H54 (cell line): ENCODE data around the gene MESP1.
"Not testable (repeated sequence)": the region's sequence is repeated elsewhere in the genome, so short reads cannot be mapped to it uniquely, and the experiment has no call there.

Experiments
- DNase-seq: peaks from one replicate; pipeline ENCODE4 v3.0.0; 2011; ENCODE audit warnings: low spot score, mixed read lengths; ENCODE audit not compliant: insufficient read length
- FAIRE-seq: peaks from 3 replicates; lab custom pipeline; 2011; peaks lifted over from hg19 to GRCh38; lab: Jason Lieb, UNC
- POLR2A ChIP-seq: IDR thresholded peaks from 2 replicates; pipeline ENCODE4 v1.6.1; 2011; ENCODE audit warnings: low read depth, mild to moderate bottlenecking, low read length

Gene MESP1, protein sequence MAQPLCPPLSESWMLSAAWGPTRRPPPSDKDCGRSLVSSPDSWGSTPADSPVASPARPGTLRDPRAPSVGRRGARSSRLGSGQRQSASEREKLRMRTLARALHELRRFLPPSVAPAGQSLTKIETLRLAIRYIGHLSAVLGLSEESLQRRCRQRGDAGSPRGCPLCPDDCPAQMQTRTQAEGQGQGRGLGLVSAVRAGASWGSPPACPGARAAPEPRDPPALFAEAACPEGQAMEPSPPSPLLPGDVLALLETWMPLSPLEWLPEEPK

DNA sequence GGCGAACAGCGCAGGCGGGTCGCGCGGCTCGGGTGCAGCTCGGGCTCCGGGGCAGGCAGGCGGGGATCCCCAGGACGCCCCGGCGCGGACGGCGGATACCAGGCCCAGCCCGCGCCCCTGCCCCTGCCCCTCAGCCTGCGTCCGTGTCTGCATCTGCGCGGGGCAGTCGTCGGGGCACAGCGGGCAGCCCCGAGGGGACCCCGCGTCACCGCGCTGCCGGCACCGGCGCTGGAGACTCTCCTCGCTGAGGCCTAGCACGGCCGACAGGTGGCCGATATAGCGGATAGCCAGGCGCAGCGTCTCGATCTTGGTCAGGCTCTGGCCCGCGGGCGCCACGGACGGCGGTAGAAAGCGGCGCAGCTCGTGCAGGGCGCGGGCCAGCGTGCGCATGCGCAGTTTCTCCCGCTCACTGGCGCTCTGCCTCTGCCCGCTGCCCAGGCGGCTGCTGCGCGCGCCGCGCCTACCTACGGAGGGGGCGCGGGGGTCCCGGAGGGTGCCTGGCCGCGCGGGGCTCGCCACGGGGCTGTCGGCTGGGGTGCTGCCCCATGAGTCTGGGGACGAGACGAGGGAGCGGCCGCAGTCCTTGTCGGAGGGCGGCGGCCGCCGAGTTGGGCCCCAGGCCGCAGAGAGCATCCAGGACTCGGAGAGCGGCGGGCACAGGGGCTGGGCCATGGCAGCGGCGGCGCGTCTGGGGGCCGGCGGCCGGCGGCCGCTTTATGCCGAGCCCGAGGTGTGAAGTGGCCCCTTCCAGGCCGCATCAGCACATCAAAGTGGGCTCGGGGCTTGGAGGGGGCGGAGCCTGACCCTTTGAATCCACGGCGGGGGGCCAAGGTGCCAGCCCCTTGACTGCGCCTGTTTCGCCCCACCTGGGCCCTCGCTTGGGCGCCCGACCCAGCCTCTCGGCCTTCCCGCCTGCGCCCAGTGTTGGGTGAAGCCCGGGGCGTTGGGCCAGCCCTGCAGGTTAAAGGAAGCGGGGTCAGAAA lies at the start of gene MESP1:
Gene MESP1, minus strand, starts transcription at position 690 of the 983 bp plus-strand sequence. Its CDS starts 18 bp downstream, at position 672.
- no peak for FAIRE-seq
- TF ChIP-seq POLR2A: peak; percentile 75

DNA sequence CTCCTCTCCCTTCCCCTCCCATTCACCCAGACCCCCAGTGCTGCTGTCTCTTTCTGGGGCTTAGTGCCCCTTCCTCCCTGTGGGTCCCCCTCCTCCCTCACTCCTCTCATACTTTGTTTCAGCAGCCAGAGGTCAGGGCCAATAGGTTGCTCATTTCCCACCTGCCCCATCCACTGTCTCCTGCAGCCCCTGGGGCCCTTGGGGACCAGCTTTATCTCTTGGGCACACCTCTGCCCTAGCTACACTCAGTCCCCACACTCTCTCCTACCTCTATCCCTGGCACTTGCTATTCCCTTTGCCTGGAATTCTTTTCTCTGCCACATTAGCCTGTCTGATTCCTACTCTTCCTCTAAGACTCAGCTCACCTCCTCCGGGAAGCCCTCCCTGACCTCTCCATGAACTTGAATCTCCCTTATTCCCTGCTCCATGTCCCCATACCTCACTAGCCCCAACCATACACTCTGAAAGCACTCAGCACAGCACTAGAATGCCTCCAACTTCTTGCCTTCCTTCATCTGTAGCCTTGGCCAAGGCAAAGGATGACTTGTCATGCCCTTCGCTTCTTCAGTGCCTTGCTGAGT lies 49.0 kb upstream of the MESP1 start:
- TF ChIP-seq POLR2A: no peak
- FAIRE-seq (no peak), DNase-seq (no peak)

More for the DNA sequence above, at the start of gene MESP1:
- peak; percentile 87 for DNase-seq

DNA sequence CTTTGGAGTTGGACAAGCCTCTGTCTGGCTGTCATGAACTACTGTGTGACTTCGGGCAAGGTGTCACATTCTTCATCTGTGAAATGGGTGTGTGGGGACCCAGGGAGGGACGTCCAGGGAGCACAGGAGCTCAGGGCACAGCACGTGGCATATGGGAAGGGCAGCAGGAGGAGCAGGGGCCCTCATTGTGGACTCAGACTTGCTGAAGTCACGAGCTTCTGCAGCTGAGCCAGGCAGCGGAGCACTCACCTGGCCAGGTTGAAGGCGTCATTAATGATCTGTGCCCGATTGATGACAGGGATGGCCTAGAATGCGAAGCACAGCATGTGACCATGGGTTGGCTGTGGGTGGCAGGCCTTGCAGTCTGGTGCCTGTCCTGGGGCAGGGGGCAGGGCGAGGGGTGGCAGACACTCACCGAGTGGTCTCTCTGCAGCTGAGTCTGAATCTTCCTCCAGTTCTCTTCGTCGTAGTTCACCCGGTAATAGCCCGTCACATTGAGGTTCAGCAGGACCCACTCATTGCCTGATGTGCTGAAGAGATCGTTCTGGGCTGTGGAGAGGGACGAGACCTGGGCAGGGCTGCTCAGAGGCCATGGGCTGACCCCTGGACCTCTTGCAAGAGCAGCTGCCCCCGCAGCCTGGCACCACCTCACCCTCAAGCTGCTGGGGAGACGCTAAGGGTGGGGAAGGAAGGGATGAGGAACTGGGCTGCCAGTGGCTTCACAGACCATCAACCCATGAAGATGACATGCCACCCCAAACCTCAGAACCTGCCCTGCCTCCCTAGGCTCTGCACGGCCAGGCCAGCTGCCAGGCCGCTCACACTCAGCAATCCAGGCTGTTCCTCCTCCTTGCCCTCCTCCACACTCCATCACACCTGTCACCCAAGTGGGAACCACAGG lies 48.2 kb upstream of the MESP1 start:
- TF ChIP-seq POLR2A: no peak
- FAIRE-seq (no peak), DNase-seq (no peak)

DNA sequence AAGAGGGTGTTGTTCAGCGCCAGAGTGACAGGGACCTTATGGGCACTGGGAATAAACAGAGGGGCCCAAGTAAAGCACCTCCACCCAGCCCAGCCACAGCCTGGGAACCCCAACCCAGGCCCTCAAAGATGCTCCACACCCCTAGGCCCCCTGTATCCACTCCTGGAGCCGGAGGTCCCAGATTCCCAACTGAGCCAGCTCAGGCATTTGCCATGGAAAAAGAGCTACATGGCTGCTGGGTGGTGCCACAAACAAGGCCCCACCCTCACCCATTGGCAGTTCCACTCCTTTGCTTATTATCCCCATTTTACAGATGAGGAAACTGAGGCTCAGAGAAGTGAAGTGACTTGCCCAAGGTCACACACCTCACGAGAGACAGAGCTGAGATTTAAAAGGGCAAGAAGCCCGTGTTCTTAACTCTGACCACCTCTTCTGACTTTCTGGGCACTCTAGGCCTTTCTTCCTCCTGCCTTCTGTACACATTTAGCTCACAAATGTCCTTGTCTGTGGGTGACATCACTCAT lies 46.7 kb upstream of the MESP1 start:
- FAIRE-seq: no peak
- DNase-seq: no peak
- no peak for TF ChIP-seq POLR2A

DNA sequence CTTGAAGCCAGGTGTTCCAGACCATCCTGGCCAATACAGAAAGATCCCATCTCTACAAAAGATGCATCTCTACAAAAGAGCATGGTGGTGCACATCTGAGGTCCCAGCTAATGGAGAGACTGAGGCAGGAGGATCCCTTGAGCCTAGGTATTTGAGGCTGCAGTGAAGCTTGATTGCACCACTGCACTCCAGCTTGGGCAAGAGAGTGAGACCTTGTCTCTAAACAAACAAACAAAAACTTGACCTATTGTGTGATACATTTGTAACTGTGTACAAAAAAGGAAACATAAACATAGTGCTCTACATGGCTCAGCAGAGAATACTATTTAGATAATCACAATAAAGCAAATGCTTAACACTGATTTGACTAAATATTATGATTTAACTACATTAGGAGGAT lies 44.9 kb upstream of the MESP1 start:
- DNase-seq: no peak
- TF ChIP-seq POLR2A: no peak
- no peak for FAIRE-seq

DNA sequence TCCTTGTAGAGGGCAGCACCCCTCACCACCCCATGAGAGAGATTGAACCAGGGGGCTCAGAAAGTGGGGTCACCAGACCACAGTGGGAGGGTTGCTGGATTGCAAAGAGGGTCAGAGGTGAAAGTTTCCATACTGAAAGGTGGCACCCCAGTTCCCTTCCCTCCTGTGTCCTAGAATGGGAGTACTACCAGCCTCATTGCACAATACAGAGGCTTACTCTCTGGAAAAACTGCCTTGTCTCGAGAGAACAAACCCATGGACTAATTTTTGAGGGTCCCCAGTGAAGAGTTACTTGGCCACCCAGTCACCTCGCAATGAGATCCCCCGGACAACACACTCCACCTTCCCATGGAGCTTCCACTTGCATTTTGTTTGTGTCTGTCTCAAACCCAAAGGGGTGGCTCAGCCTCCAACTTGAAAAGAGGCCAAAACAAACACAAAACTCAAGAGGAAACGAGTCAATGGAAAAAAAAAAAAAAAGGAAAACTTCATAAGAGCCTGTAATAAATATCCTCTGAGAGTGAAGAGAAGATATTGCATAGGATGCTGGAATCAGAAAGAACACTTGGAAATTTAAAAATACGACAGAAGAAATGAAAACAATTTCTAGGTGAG lies 43.7 kb upstream of the MESP1 start:
- DNase-seq (no peak), FAIRE-seq (no peak)

DNA sequence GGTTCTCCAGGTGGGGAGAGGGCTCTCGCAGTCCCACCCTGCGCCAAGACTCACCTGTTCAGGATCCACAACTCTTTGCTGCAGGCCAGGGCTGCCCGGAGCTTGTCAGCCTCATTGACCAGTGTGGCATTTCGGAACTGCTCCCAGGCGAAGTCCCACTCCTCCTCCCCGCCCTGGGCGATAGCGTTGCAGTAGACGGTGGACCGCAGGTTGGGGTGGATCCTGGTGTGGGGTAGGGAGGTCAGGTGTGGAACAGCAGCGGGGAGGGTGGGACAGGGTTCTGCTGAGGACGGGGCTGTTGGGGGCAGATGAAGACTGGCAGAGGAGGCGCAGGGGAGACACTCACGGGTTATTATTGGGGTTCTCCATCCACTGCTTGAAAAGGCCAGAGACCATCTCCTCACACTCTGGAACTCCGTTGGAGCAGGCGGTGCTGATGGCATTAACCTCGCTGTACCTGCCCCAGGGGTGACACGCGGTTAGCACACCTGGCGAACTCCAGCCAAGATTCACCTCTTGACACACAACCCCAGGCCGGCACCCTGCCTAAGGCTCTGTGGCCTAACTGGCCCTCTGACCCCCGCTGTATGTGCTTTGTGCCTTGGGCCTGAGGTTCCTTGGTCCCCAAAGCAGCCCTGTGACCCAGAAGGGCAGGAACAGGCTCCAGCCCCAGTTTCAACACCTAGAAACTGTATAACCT lies 41.2 kb upstream of the MESP1 start:
- no peak for TF ChIP-seq POLR2A
- DNase-seq (no peak), FAIRE-seq (no peak)

More for the DNA sequence above, 43.7 kb upstream of the MESP1 start:
- TF ChIP-seq POLR2A: no peak

DNA sequence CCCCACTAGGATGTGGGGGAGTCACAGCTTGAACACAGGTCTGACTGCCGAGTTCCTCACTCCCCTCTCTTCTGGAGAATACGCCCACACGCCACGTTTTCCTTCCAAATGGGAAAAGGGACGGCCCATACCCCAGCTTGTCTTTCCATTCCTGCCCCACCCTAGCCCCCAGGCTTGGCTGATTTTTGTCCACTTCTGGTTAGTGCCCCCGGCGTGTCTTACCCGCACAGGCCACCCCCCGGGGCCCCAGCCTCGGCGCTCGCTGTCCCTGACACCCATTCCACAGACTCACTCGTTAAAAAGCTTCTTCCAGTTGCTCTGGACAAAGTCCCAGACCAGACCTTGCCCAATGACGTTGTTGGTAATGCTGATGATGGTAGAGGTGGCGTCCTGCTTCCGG lies 39.6 kb upstream of the MESP1 start:
- FAIRE-seq (no peak), DNase-seq (no peak)
- no peak for TF ChIP-seq POLR2A

DNA sequence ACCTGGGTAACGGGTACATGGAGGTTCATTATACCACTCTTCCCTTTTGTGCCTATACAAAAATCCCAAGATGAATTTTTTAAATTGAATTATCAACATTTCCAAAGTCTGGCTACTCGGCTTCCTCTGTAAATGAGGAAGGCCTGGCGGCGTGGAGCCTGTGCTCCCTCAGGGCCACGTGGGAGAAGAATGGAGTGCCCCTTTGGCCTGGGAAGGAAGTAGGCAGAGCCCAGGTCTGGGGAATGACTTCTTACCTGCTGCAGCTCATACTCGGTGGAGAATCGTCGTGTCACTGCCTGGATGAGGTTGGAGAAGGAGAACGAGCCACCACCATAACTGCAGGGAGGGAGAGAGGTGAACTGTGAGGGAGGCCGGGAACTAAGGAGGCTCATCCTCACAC lies 39.2 kb upstream of the MESP1 start:
- FAIRE-seq: no peak
- DNase-seq: no peak
- no peak for TF ChIP-seq POLR2A

DNA sequence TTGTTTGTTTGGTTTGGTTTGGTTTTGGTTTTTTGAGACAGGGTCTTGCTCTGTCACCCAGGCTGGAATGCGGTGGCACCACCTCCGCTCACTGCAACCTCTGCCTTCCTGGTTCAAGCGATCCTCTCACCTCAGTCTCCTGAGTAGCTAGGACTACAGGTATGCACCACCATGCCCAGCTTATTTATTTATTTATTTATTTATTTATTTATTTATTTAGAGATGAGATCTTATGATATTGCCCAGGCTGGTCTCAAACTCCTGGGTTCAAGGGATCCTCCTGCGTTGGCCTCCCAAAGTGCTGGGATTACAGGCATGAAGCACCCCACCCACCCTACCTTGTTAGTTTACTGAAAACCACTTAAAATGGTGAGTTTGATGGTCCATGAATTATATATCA lies 37.5 kb upstream of the MESP1 start:
- not testable (repeated sequence) for FAIRE-seq, DNase-seq

DNA sequence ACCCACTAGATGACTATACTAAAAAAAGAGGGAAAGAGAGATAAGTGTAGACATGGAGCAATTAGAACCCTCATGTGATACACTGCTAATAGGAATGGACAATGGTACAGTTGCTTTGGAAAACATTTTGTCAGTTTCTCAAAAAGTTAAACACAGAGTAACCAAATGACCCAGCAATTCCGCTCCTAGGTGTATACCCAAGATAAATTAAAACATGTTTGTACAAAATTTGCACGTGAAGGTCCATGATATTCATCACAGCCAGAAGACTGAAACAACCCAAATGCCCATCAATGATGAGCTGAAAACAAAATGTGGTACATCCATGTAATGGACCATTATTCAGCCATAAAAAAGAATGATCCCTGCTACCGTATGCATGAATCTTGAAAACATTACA lies 36.9 kb upstream of the MESP1 start:
- no peak for TF ChIP-seq POLR2A
- no peak for FAIRE-seq
- DNase-seq: no peak

DNA sequence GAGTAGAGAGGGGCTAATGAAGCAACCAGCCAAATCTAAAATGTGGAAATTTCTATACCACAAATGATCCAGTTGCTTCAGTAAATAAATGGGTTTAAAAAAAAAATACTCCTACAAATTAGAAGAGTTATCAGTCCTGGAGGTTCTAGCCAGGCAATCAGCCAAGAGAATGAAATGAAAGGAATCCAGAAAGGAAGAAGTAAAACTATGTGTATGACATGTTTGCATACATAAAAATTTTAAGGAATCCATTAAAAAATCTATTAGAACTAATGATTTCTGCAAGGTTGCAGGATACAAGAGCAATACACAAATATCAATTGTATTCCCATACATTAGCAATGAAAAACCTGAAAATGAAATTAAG lies 34.7 kb upstream of the MESP1 start:
- FAIRE-seq (no peak), DNase-seq (no peak)
- TF ChIP-seq POLR2A: no peak
